HEK293 (cell line): ENCODE results near the gene B4GALNT4.

Experiments used
- ATF2 ChIP-seq: fragments of 450-650 bp; formaldehyde crosslinking; IDR thresholded peaks from 2 replicates; pipeline ENCODE4 v1.5.1; 2016; ENCODE audit warnings: missing biosample characterization, missing genetic modification characterization, low read depth
- CTCF ChIP-seq: fragments of 450-650 bp; formaldehyde crosslinking; IDR thresholded peaks from 2 replicates; pipeline ENCODE4 v1.5.1; 2016; ENCODE audit warnings: missing biosample characterization, missing genetic modification characterization
- HOXA7 ChIP-seq: sonication (generic); formaldehyde crosslinking; IDR thresholded peaks from 2 replicates; pipeline ENCODE4 v1.8.1; 2022; ENCODE audit warnings: missing genetic modification reagents, borderline replicate concordance
- MEIS1 ChIP-seq: sonication (generic); formaldehyde crosslinking; IDR thresholded peaks from 2 replicates; pipeline ENCODE4 v1.8.1; 2022; ENCODE audit warnings: missing genetic modification reagents, mild to moderate bottlenecking, borderline replicate concordance
- TCF7L2 ChIP-seq: IDR thresholded peaks from 2 replicates; pipeline ENCODE4 v1.6.1; 2011; ENCODE audit warnings: low read depth, mild to moderate bottlenecking, inconsistent platforms, low read length, moderate library complexity, borderline replicate concordance
- ZNF211 ChIP-seq: fragments of 450-650 bp; formaldehyde crosslinking; IDR thresholded peaks from 2 replicates; pipeline ENCODE4 v1.5.1; 2016; ENCODE audit warnings: low read depth, missing biosample characterization, missing genetic modification characterization
- ZNF274 ChIP-seq, 2 experiments: fragments of 200-500 bp in 1 of 2; fragments of 450-650 bp in 1 of 2; sonication (Bioruptor generic) in 1 of 2; formaldehyde crosslinking in 1 of 2; IDR thresholded peaks; 2 replicates each; pipeline versions ENCODE4 v1.5.1 to v1.6.1; 2014 to 2016; ENCODE audit warnings: borderline replicate concordance in 1 of 2, inconsistent platforms in 1 of 2, low read length in 1 of 2, missing biosample characterization in 1 of 2, missing genetic modification characterization in 1 of 2
- ZNF335 ChIP-seq: fragments of 450-650 bp; formaldehyde crosslinking; conservative IDR thresholded peaks from 2 replicates; pipeline ENCODE4 v1.5.1; 2016; ENCODE audit warnings: missing biosample characterization, missing genetic modification characterization
- ZNF530 ChIP-seq: fragments of 450-650 bp; formaldehyde crosslinking; IDR thresholded peaks from 2 replicates; pipeline ENCODE4 v1.5.1; 2016; ENCODE audit warnings: low read depth, missing biosample characterization, missing genetic modification characterization
- ZNF624 ChIP-seq: fragments of 450-650 bp; formaldehyde crosslinking; IDR thresholded peaks from 2 replicates; pipeline ENCODE4 v1.5.1; 2017; ENCODE audit warnings: missing biosample characterization, missing genetic modification characterization

- no peak for TF ChIP-seq ZNF211 (tag by site-specific recombination)
- no peak for TF ChIP-seq ZNF274 (IDR thresholded peaks at IDR 0.05; ENCODE audit: low read length)
- no peak for TF ChIP-seq ZNF274 (tag by site-specific recombination; IDR thresholded peaks at IDR 0.05; ENCODE audit: borderline replicate concordance)
- TF ChIP-seq CTCF = no peak
- TF ChIP-seq ZNF335 (tag by site-specific recombination) = no peak
- no peak for TF ChIP-seq ZNF530 (tag by site-specific recombination)
- no peak for TF ChIP-seq TCF7L2
- TF ChIP-seq ATF2 (tag by site-specific recombination) = no peak
- TF ChIP-seq MEIS1 (CRISPR knock-in tag) = no peak
- TF ChIP-seq ZNF624 = no peak
- TF ChIP-seq HOXA7 (CRISPR knock-in tag) = no peak
Measured at GRCh38 chr11:400241-400689, 31.0 kb downstream of the B4GALNT4 start.
